Gastroesophageal sphincter (tissue), 4 donors: ENCODE results near the gene NCKAP5. TPM values are rescaled to one million over a fixed set of nuclear protein-coding genes. Genes with fewer than 3 reads are reported as not detected.

Source experiments
- ATAC-seq: fragments of 150-250 bp; one replicate; pipeline ENCODE4 v1.9.1; 2016; ENCODE audit warnings: mild to moderate bottlenecking, moderate library complexity
- H3K27ac ChIP-seq, 4 donors: fragments of 200-600 bp; sonication (generic) in 3 of 4; 1 replicate in 3 of 4; 2 replicates in 1 of 4; pipeline ENCODE4 v1.5.1; 2016 to 2019
- H3K27me3 ChIP-seq: fragments of 200-600 bp; sonication (generic); one replicate; pipeline ENCODE4 v1.5.1; 2019
- H3K36me3 ChIP-seq, 2 donors: fragments of 200-600 bp; sonication (generic); one replicate each; pipeline ENCODE4 v1.5.1; 2019; ENCODE audit warnings: control low read depth in 1 of 2
- H3K4me1 ChIP-seq, 3 donors: fragments of 200-600 bp; sonication (generic); 1 replicate in 2 of 3; 2 replicates in 1 of 3; pipeline ENCODE4 v1.5.1; 2016 to 2019; ENCODE audit warnings: control low read depth in 2 of 3
- H3K4me3 ChIP-seq, 2 donors: fragments of 200-600 bp; sonication (generic); one replicate each; pipeline ENCODE4 v1.5.1; 2019; ENCODE audit warnings: mild to moderate bottlenecking in 1 of 2, moderate library complexity in 1 of 2
- H3K9me3 ChIP-seq, 3 donors: fragments of 200-600 bp; sonication (generic); one replicate each; pipeline ENCODE4 v1.5.1; 2017 to 2019; ENCODE audit warnings: control low read depth in 2 of 3
- CTCF ChIP-seq, 4 experiments: fragments of 200-600 bp in 2 of 4; fragments of 450-650 bp in 2 of 4; sonication (generic) in 1 of 4; IDR thresholded peaks; one replicate each; pipeline ENCODE4 v1.5.1; 2017 to 2019; ENCODE audit warnings: antibody characterized with exemption in 4 of 4, mild to moderate bottlenecking in 2 of 4, moderate library complexity in 2 of 4
- EP300 ChIP-seq: sonication (generic); formaldehyde crosslinking; IDR thresholded peaks from one replicate; pipeline ENCODE4 v1.6.1; 2017; ENCODE audit warnings: antibody characterized with exemption, mild to moderate bottlenecking
- POLR2A ChIP-seq, 2 donors: fragments of 450-650 bp; IDR thresholded peaks; one replicate each; pipeline ENCODE4 v1.6.1; 2017; ENCODE audit warnings: antibody characterized with exemption in 2 of 2, mild to moderate bottlenecking in 2 of 2, moderate library complexity in 1 of 2
- POLR2AphosphoS5 ChIP-seq: sonication (generic); formaldehyde crosslinking; IDR thresholded peaks from one replicate; pipeline ENCODE4 v1.6.1; 2017; ENCODE audit warnings: antibody characterized with exemption
- WGBS, 2 donors: methylation state at CpG; one replicate each; pipeline ENCODE4 v1.1.5; 2018; ENCODE audit warnings: low coverage in 1 of 2; 5-methylcytosine and 5-hydroxymethylcytosine counted together
- total RNA-seq, 4 donors: library from RNA; depleted of rRNA; stranded (reverse); fragments of >200 nt; gene quantifications; one replicate each; pipeline ENCODE4 v1.1.0, GENCODE V29; 2016

The NCKAP5 gene
- total RNA-seq, 4 donors from 2014 or later: 0.16 to 0.57 (median 0.33) TPM

DNA sequence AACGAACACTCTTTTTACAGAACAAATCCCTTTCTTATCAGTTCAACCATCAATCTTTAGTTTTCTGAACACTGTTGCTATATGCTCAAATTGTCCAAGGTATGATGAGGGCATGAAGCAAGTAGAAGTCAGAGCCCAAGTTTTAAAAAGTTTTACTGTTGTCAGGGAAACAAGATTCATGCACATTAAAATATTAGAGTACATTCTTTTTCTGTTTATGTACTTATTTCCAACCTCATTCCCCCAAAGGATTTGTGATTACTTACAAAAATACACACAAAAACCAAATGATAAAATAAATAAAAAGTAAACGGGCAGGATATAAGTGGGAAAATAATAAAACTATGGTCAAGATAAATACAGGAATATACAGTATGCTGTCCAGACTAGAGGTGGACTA, 15.4 kb downstream of the NCKAP5 start:
- no peaks in the 10 kb centered on the region for H3K9me3 ChIP-seq
- no peaks in the 10 kb centered on the region for H3K4me1 ChIP-seq
- no peaks in the 10 kb centered on the region for H3K27me3 ChIP-seq
- TF ChIP-seq POLR2A (IDR thresholded peaks at IDR 0.05) (no peak), POLR2AphosphoS5 (no peak), EP300 (no peak), CTCF (IDR thresholded peaks at IDR 0.05) (no peak)
- ATAC-seq: no peak
- WGBS, 2 donors: 46 to 57% methylated on average over 2 of the region's 2 CpGs
- H3K27ac ChIP-seq: no peak overlapping the region
- no peaks in the 10 kb centered on the region for H3K36me3 ChIP-seq
- no peak overlapping the region for H3K4me3 ChIP-seq

- WGBS, 2 donors: 71 to 95% methylated on average over 2 to 3 of the region's 3 CpGs
- Histone ChIP-seq H3K27me3 (no peaks in the 10 kb centered on the region), H3K4me3 (no peak overlapping the region), H3K27ac (no peak overlapping the region), H3K4me1 (no peaks in the 10 kb centered on the region), H3K36me3 (no peaks in the 10 kb centered on the region), H3K9me3 (no peaks in the 10 kb centered on the region)
- TF ChIP-seq POLR2A (IDR thresholded peaks at IDR 0.05) (no peak), CTCF (IDR thresholded peaks at IDR 0.05) (no peak), EP300 (no peak), POLR2AphosphoS5 (no peak)
- no peak for ATAC-seq
Observed at GRCh38 chr2:133541797-133542196, 26.5 kb downstream of the NCKAP5 start.

GRCh38 chr2:133541376-133541775, 26.9 kb downstream of the NCKAP5 start:
- Histone ChIP-seq H3K27ac (no peak overlapping the region), H3K27me3 (no peaks in the 10 kb centered on the region), H3K4me1 (no peaks in the 10 kb centered on the region), H3K9me3 (no peaks in the 10 kb centered on the region), H3K36me3 (no peaks in the 10 kb centered on the region), H3K4me3 (no peak overlapping the region)
- 17 to 19% methylated on average over 1 of the region's 1 CpG for whole genome bisulfite sequencing, 2 donors
- TF ChIP-seq POLR2A (IDR thresholded peaks at IDR 0.05): no peak
- no peak for TF ChIP-seq POLR2AphosphoS5
- no peak for TF ChIP-seq CTCF (IDR thresholded peaks at IDR 0.05)
- TF ChIP-seq EP300: no peak
- no peak for ATAC-seq

GRCh38 chr2:133532919-133533318, 35.3 kb downstream of the NCKAP5 start:
- WGBS, 2 donors: 80 to 93% methylated on average over 1 to 4 of the region's 4 CpGs
- Histone ChIP-seq H3K27ac (no peak overlapping the region), H3K9me3 (no peaks in the 10 kb centered on the region), H3K36me3 (no peaks in the 10 kb centered on the region), H3K4me3 (no peak overlapping the region), H3K27me3 (no peaks in the 10 kb centered on the region), H3K4me1 (no peaks in the 10 kb centered on the region)
- TF ChIP-seq POLR2A (IDR thresholded peaks at IDR 0.05): no peak
- no peak for TF ChIP-seq POLR2AphosphoS5
- TF ChIP-seq CTCF (IDR thresholded peaks at IDR 0.05): no peak
- TF ChIP-seq EP300: no peak
- ATAC-seq: no peak

GRCh38 chr2:133531382-133531781, 36.9 kb downstream of the NCKAP5 start:
- no peaks in the 10 kb centered on the region for H3K36me3 ChIP-seq
- WGBS, 2 donors: 35 to 42% methylated on average over 2 of the region's 2 CpGs

More at GRCh38 chr2:133531382-133531781, 36.9 kb downstream of the NCKAP5 start:
- ATAC-seq: no peak
- no peaks in the 10 kb centered on the region for H3K27me3 ChIP-seq
- H3K4me3 ChIP-seq: no peak overlapping the region
- H3K27ac ChIP-seq: no peak overlapping the region
- H3K4me1 ChIP-seq: no peaks in the 10 kb centered on the region
- no peaks in the 10 kb centered on the region for H3K9me3 ChIP-seq
- TF ChIP-seq CTCF (IDR thresholded peaks at IDR 0.05) (no peak), POLR2A (IDR thresholded peaks at IDR 0.05) (no peak), POLR2AphosphoS5 (no peak), EP300 (no peak)
